ENCODE measurements around the gene ZNF268.
A peak's percentile ranks its signal among the peaks of the same experiment; 100 is the strongest.

ZNF268 gene

DNA sequence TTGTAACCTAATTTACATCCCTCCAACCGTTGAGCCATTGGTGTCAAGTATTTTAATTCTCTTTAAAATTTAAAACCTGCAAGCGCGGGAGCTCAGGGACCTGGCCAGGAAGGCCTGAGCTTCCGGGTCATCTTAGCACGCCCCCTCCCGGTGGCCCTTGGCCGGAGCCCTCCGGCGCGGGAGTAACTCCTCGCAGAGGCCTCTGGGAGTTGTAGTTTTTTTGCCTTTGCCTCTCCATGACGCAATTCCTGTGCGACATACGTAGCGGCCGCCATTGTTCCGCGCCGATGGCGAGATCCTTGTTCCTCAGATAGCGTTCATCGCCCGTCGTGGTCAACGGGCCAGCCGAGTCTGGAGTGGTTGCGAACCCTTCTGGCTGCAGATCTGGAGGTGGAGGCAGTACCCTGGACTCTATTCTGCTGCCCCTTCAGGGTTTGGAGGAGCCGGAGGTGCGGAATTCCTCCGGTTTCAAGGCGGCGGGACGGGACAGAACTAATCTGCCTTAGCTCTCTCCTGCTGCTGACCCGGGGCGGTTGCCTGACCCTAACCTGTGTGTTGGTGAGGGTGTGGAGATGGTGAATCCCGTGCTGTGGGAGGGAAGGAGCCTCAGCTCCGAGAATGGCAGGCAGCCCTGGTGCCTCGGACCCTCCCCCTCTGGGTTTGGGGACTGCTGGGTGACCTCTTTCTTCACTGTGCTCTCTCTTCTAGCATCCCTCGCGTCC is at the start of gene ZNF268:
Gene ZNF268 (plus strand): TSS at position 258 of the 722 bp plus-strand sequence. CDS start 503 bp downstream, outside the sequence.
- DNase-seq (ENCODE audit: low read depth in 2 of 3, low spot score in 2 of 3) = peak; percentile 72 to 94 (median 80)

DNA sequence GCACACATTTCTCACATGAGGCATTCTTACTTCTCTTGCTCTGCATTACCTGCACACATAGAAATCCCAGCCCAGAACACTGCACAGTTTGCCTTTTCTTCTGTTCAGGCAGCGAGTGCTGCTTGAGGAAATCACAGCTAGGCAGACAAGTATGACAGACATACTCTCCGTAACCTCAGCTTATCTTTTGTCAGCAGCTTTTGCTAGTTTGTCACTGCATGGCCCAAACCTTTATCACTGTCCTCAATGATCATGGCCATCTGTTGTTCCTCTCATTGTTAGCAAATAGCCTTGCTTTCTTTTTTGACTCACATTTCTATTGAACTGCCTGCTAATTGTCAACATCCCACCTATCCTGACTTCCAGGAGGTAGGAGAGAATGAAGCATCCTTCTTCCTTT is 45.5 kb upstream of the ZNF268 start:
- no peak for DNase-seq (ENCODE audit: low read depth in 2 of 3, low spot score in 2 of 3)

DNA sequence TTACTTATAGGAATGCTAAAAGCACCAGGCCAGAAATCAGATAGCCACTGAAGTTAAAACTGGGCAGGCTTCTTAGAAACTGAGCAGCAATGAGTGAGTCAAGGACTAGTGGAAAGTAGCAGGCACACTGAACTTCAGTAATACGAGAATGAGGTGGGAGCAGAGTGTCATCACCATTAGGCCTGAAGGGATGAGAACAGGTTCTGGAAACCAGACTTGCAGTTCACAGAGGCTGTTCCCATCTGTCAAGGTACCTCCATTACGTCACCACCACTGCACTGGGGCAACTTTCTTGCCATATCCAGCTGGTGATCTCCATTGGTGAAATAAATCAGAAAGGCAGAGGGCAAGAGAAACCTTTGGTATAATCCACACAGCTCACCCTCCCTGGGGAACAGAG is 35.3 kb upstream of the ZNF268 start:
- DNase-seq (ENCODE audit: low read depth in 2 of 3, low spot score in 2 of 3) = no peak

DNA sequence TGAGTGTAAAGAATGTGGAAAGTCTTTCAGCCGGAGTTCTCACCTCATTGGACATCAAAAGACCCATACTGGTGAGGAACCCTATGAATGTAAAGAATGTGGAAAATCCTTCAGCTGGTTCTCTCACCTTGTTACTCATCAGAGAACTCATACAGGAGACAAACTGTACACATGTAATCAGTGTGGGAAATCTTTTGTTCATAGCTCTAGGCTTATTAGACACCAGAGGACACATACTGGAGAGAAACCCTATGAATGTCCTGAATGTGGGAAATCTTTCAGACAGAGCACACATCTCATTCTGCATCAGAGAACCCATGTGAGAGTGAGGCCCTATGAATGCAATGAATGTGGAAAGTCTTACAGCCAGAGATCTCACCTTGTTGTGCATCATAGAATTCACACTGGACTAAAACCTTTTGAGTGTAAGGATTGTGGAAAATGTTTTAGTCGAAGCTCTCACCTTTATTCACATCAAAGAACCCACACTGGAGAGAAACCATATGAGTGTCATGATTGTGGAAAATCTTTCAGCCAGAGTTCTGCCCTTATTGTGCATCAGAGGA is 25.1 kb upstream of the ZNF268 start:
- no peak for DNase-seq (ENCODE audit: low read depth in 2 of 3, low spot score in 2 of 3)

DNA sequence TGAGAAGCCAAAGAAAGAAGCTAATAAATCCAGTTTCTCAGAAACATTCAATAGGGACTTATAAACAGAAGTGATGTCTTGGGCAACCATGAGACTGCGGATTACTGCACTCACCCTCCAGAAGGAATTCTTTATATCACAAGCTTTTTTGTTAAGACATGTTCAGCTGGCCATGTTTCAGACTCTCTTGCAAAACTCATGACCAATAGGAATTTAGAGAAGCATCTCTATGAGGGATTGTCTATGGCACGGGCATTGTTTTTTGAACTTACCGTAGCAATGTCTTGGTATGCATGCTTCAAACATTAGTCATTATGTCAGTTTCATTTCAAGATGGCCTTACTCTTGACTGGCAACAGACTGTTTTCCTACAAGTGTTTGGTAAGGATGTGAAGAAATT is 15.5 kb upstream of the ZNF268 start:
- DNase-seq (ENCODE audit: low read depth in 2 of 3, low spot score in 2 of 3) = no peak

DNA sequence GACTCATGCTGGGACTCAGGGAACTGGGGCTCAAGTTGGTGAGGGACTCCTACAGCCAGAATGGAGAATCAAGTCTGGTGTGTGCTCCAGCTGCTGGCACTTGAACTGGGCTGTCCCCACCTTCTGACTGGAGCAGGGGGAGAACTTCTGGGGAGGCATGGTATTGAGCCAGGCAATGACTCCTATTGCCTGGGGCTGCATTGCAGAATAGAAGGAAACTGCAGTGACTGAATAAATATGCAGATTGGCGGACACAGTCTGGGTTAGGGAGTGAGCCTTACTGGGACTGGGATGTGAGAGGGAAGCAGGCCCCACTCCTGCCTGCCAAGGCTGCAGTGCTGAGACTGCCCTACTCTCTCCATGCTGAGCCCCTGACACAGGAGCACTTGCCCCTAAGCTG is 8.8 kb upstream of the ZNF268 start:
- no peak for DNase-seq (ENCODE audit: low read depth in 2 of 3, low spot score in 2 of 3)

DNA sequence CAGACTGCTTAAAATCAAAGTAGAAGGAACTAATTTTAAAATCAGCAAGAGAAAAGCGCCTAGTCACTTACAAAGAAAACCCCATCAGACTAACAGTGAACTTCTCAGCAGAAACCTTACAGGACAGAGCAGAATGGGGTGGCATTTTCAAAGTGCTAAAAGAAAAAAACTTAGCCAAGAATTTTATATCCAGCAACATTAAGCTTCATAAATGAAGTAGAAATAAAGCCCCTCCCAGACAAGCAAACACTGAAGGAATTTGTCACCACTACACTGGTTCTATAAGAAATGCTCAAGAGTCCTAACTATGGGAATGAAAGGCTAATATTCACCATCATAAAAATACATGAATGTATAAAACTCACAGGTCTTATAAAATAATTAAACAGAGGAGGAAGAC is 6.4 kb upstream of the ZNF268 start:
- DNase-seq (ENCODE audit: low read depth in 2 of 3, low spot score in 2 of 3) = no peak

DNA sequence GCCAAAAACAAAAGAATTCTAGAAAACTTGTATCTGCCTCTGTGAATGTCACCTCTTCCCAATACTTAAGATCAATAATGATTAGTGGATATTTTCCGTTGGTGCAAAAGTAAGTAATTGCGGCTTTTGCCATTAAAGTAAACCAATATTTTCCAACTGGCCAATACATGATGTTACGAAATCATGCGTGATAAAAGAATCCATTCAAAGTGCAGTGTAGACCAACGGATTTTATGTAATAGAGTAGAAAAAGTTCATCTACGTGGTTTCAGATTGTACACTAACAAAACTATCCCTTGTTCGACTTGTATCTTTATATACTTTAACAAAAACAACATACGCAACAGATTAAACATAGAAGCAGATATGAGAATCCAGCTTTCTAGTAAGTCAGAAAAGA is 626 bp upstream of the ZNF268 start:
- DNase-seq (ENCODE audit: low read depth in 2 of 3, low spot score in 2 of 3) = no peak

DNA sequence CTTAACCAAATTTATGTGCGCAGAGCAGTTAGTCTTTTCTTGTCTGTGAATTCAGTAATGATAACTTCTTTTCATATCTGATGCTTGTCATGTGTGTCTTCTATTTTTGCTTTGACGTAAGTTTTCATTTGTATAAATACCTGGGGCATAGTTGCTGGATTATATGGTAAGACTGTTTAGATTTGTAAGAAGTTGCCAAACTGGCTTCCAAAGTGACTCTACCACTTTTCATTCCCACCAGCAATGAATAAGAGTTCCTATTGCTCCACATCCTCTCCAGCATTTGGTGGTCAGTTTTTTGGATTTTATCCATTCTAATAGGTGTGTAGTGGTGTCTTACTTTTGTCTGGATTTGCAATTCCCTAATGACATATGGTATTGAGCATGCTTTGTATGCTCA is 8.9 kb downstream of the ZNF268 start:
- DNase-seq (ENCODE audit: low read depth in 2 of 3, low spot score in 2 of 3) = no peak

DNA sequence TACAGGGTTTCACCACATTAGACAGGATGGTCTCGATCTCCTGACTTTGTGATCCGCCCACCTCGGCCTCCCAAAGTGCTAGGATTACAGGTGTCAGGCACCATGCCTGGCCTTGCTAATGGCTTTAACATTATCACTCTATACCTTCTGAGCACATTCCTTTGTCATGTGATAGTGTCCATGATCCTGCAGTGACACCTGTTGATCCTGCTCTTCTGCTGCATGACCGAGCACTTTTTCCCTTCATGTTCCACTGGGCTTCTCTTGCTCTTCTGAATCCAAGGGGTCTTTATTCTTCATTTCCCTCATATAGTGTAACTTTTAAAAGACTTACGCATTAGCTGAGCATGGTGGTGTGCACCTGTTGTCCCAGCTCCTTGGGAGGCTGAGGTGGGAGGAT is 11.6 kb downstream of the ZNF268 start:
- DNase-seq (ENCODE audit: low read depth in 2 of 3, low spot score in 2 of 3) = no peak

DNA sequence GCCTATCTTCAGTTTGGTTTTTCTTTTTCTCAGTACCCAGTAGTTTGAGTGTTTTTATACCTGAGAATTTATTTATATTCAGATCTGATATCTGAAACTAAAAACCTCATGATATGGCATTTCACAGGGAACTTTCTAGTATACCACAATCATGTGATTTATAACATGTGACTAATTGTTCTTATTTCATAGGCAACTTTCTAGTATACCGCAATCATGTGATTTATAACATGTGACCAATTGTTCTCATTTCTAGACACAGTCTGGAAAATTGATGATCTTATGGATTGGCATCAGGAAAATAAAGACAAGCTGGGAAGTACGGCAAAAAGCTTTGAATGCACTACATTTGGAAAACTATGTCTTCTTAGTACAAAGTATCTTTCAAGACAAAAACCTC is 20.6 kb downstream of the ZNF268 start:
- DNase-seq (ENCODE audit: low read depth in 2 of 3, low spot score in 2 of 3) = no peak

DNA sequence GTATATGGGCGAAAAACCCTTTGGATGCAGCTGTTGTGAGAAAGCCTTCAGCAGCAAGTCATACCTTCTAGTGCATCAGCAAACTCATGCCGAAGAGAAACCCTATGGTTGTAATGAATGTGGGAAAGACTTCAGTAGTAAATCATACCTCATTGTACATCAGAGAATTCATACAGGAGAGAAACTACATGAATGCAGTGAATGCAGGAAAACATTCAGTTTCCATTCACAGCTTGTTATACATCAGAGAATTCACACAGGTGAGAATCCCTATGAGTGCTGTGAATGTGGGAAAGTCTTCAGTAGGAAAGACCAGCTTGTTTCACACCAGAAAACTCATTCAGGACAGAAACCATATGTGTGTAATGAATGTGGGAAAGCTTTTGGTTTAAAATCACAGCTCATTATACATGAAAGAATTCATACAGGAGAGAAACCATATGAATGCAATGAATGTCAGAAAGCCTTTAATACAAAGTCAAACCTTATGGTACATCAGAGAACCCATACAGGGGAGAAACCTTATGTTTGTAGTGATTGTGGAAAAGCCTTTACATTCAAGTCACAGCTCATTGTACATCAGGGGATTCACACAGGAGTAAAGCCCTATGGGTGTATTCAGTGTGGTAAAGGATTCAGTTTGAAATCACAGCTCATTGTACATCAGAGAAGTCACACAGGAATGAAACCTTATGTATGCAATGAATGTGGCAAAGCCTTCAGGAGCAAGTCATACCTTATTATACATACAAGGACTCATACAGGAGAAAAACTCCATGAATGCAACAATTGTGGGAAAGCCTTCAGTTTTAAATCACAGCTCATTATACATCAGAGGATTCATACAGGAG is 21.4 kb downstream of the ZNF268 start:
- no peak for DNase-seq (ENCODE audit: low read depth in 2 of 3, low spot score in 2 of 3)

DNA sequence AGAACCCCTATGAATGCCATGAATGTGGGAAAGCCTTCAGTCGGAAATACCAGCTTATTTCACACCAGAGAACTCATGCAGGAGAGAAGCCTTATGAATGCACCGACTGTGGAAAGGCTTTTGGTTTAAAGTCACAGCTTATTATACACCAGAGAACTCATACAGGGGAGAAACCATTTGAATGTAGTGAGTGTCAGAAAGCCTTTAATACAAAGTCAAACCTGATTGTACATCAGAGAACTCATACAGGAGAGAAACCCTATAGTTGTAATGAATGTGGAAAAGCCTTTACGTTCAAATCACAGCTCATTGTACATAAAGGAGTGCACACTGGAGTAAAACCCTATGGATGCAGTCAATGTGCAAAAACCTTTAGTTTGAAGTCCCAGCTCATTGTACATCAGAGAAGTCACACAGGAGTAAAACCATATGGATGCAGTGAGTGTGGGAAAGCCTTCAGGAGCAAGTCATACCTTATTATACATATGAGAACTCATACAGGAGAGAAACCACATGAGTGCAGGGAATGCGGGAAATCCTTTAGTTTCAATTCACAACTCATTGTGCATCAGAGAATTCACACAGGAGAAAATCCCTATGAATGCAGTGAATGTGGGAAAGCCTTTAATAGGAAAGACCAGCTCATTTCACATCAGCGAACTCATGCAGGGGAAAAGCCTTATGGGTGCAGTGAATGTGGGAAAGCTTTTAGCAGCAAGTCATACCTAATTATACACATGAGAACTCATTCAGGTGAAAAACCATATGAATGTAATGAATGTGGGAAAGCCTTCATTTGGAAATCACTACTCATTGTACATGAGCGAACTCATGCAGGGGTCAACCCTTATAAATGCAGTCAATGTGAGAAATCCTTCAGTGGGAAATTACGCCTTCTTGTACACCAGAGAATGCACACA is 22.3 kb downstream of the ZNF268 start:
- no peak for DNase-seq (ENCODE audit: low read depth in 2 of 3, low spot score in 2 of 3)

DNA sequence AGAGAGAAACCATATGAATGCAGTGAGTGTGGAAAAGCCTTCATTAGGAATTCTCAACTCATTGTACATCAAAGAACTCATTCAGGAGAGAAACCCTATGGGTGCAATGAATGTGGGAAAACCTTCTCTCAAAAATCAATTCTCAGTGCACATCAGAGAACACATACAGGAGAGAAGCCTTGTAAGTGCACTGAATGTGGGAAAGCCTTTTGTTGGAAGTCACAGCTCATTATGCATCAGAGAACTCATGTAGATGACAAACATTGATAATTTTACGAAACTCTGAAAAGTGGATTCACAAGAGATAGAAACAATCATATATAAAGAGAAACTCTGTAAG is 22.9 kb downstream of the ZNF268 start:
- DNase-seq (ENCODE audit: low read depth in 2 of 3, low spot score in 2 of 3) = no peak

DNA sequence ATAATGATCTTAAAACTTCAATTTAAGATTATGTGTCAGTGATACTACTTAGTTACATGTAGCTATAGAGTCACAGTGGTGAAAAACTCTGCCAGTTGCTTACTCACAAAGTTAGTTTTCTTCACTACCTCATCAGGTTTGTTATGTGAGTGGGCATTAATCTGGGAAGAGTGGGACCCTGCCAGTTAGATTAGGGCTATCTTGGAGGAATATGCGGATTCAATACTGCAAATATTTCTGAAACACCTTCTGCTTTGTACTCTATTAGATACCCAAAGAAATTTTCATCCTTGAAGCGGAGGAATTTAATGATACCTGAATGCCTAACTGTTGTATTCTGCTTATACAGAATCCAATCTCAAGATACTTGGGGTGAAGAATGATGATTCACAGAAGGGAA is 25.1 kb downstream of the ZNF268 start:
- no peak for DNase-seq (ENCODE audit: low read depth in 2 of 3, low spot score in 2 of 3)

DNA sequence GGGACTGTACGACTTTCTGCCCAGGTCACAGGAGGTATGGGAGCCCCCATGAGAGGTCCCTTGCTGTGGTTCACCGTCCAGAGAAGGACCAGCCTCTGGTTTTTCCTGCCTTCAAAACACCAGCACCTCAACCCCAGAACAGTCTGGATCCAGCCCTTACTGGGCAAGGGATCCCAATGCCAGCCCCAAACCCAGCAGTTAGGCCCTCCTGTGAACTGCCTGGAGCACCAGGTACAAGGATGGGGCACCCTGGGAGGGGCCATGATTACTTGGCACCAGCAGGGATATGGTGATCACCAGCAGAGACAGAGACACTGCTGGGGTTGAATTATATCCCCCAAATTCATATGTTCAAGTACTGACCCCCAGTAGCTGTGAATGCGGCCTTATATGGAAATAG is 34.4 kb downstream of the ZNF268 start:
- DNase-seq (ENCODE audit: low read depth in 2 of 3, low spot score in 2 of 3) = no peak

DNA sequence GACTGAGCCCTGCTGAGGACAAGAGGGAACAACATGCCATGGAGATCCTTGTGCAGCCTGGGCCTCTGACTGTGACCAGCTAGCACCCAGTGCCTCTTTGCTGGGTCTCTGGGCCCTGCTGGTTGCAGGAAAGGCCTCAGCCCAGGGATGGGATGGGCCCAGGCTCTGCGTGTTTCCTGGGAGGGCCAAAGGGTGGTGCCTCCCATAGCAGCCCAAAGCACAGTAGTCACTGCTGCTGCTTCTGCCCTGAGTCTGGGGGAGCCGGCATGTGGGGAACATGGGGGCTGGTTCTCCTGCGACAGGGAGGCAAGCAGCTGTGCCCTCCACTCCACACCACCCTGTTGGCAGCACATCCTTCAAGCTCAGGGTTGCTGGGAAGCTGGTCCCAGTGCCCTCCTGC is 35.9 kb downstream of the ZNF268 start:
- no peak for DNase-seq (ENCODE audit: low read depth in 2 of 3, low spot score in 2 of 3)

DNA sequence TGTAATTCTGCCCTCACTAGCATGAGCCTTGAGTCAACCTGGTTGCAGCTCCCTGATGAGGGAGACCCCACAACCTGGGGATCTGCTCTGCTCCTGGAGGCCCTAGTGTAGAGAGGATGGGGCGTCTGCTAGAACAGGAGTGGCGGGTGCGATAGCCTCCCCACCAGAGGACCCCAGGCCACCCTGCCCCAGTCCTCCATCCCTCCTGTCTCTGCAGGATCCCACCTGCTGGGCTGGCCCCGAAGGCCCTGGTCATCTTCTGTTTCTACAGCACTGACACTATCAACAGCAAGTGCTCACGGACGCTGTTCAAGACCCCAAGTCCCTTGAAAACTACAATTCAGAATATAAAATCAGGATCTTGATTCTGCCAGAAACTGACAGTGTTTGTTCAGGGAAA is 39.2 kb downstream of the ZNF268 start:
- DNase-seq (ENCODE audit: low read depth in 2 of 3, low spot score in 2 of 3) = no peak

DNA sequence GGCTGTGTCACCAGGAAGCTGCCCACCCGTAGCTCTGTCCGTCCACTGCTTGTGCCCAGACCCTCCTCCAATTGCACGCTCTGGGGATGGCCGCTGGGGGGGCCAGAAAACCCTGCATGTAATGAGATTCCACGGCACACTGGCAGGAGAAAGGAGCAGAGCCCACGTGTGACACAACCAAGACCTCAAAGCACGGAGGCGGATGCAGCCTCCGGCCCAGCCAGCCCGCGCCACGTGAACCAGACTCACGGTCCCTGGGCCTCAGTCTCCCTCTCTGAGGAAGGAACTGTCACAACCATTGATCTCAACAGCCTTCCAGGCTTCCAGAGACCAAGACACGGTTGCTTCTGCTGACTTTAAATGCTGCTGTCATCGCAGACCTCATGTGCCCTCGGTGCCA is 39.9 kb downstream of the ZNF268 start:
- DNase-seq (ENCODE audit: low read depth in 2 of 3, low spot score in 2 of 3) = no peak

DNA sequence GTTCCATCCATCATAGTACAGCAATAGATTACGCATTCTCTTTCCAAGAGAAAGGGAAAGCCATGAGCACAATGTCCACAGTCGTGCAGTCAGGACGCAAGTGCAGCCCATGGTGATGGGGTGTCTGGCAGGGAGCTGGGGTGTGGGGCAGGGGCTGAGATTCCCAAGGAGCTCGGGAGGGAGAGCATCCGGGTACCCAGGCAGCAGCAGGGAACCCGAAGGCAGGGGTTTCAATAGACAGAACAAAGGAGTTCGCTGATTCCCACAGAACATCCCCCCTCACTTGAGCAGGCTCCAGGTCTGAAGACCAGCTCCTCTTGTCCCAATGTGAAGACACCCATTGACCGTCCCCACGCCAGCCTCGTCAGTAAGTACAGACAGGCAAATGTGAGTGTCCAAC is 40.9 kb downstream of the ZNF268 start:
- DNase-seq (ENCODE audit: low read depth in 2 of 3, low spot score in 2 of 3) = no peak

DNA sequence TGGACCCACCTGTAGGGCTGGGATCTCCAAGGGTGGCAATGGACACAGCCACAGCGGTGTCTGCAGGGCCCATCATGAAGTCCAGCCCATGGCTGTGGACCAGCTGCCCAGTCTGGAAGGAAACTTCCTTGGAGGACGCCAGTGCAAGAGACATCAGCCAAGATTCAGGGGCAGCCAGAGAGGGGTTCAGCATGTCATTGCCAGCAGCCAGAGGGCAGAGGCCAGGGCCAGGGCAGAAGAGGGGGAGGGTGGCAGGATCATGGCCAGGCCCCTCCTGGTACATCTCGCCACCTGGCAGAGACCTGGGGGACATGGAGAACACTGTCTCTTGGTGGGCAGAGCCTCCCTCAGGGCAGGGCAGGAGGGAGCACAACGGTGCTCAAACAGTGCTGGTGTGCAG is 44.2 kb downstream of the ZNF268 start:
- no peak for DNase-seq (ENCODE audit: low read depth in 2 of 3, low spot score in 2 of 3)
